Measurements from ENCODE around the gene BHLHE40. TPM values are rescaled to one million over a fixed set of nuclear protein-coding genes. Genes with fewer than 3 reads are reported as not detected.

BHLHE40 gene
- polyA plus RNA-seq, 3 donors = 20.2 to 167 (median 23.4) TPM

DNA sequence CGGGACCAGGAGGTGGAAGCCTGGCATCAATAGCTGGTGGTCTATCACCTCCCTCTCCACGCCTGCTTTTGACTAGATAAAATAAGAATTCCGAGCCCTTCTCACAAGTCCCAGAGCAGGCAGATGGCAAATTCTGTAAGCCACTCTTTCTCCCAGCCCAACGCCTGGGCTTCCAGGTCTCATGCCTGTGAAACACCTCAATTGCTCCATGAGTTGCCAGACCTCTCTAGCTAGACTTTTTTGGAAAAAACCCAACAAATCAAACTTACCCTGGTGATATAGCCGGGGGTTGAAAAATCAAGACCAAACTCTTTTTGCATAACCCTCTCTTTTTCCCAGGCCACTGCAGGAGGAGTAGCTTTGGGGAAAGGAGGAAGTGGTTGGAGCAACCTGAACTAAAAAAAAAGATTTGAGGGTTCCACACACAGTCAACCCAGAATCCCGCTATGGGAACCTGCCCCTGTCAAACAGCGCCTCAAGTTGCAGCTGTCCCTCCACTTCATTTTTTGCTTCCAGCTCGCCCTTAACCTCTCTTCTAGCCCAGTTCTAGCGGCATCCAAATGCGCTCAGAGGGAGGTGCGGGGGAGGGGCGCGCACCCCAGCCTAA is 7.0 kb downstream of the BHLHE40 start:
- H3K4me3 ChIP-seq (replicated peaks in 1 of 3; ENCODE audit: low read depth in 2 of 3, low read length in 3 of 3) = peak overlapping the region; percentile 43 to 71 (median 46)
- peaks cover 89 to 95% of the 10 kb centered on the region in 2 donors for H3K4me1 ChIP-seq (ENCODE audit: control insufficient read depth in 1 of 2, insufficient read depth in 2 of 2, low read length in 2 of 2)
- H2AFZ ChIP-seq (ENCODE audit: insufficient read depth, low read depth, low read length, poor library complexity, severe bottlenecking) = peak overlapping the region; percentile 39
- Mint-ChIP-seq H3K4me1 (peaks cover 86% of the 10 kb centered on the region), H3K9me3 (peaks cover 0 to 4% (median 0%) of the 10 kb centered on the region in 7 donors), H3K27ac (peak overlapping the region; percentile 90 to 96 (median 95)), H3K4me3 (peak overlapping the region; percentile 79 to 90), H3K27me3 (ENCODE audit: low read depth in 3 of 3) (peaks cover 0 to 7% (median 3%) of the 10 kb centered on the region in 3 donors), H3K36me3 (peaks cover 39 to 41% of the 10 kb centered on the region in 2 donors)
- peak overlapping the region; percentile 72 for H3K9ac ChIP-seq (ENCODE audit: insufficient read depth, low read length, poor library complexity, severe bottlenecking)
- TF ChIP-seq, protein P1, sequence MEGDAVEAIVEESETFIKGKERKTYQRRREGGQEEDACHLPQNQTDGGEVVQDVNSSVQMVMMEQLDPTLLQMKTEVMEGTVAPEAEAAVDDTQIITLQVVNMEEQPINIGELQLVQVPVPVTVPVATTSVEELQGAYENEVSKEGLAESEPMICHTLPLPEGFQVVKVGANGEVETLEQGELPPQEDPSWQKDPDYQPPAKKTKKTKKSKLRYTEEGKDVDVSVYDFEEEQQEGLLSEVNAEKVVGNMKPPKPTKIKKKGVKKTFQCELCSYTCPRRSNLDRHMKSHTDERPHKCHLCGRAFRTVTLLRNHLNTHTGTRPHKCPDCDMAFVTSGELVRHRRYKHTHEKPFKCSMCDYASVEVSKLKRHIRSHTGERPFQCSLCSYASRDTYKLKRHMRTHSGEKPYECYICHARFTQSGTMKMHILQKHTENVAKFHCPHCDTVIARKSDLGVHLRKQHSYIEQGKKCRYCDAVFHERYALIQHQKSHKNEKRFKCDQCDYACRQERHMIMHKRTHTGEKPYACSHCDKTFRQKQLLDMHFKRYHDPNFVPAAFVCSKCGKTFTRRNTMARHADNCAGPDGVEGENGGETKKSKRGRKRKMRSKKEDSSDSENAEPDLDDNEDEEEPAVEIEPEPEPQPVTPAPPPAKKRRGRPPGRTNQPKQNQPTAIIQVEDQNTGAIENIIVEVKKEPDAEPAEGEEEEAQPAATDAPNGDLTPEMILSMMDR (IDR thresholded peaks at IDR 0.05) = no peak
- WGBS (ENCODE audit: insufficient coverage) = 29% methylated on average over 9 of the region's 13 CpGs
- peak overlapping the region; percentile 76 for H3K4me2 ChIP-seq (replicated peaks; ENCODE audit: extremely low read depth, low read length, poor library complexity, severe bottlenecking)
- no peaks in the 10 kb centered on the region for H3K27me3 ChIP-seq (ENCODE audit: control insufficient read depth in 2 of 2, insufficient read depth in 2 of 2, low read length in 2 of 2)
- peak overlapping the region; percentile 68 to 91 for H3K27ac ChIP-seq (ENCODE audit: low read depth in 1 of 2, low read length in 2 of 2)
- no peaks in the 10 kb centered on the region for H3K9me3 ChIP-seq (replicated peaks in 1 of 2; ENCODE audit: control insufficient read depth in 1 of 2, insufficient read depth in 1 of 2, low read length in 2 of 2)
- H4K20me1 ChIP-seq (ENCODE audit: insufficient read depth, low read length) = peaks cover 34% of the 10 kb centered on the region
- DNase-seq = peak in 2 of 3 donors; percentile 58 to 64
- peaks cover 9 to 16% of the 10 kb centered on the region in 2 donors for H3K36me3 ChIP-seq (replicated peaks in 1 of 2; ENCODE audit: control insufficient read depth in 1 of 2, insufficient read depth in 2 of 2, low read length in 2 of 2)
- intact Hi-C loops (cut with micrococcal nuclease) = loop anchor here in 1 of 2 donors (1.0 to 10.0 kb wide), 3 partner anchors 9 to 491 kb away; partner anchors contain the start of genes ARL8B and ITPR1
- peaks cover 24% of the 10 kb centered on the region for H3K79me2 ChIP-seq (ENCODE audit: insufficient read depth, low read length)

GRCh38 chr3:4986782-4987537 is 7.7 kb downstream of the BHLHE40 start:
- H3K9me3 ChIP-seq (replicated peaks in 1 of 2; ENCODE audit: control insufficient read depth in 1 of 2, insufficient read depth in 1 of 2, low read length in 2 of 2) = no peaks in the 10 kb centered on the region
- peak overlapping the region; percentile 68 to 91 for H3K27ac ChIP-seq (ENCODE audit: low read depth in 1 of 2, low read length in 2 of 2)
- H3K36me3 Mint-ChIP-seq = peaks cover 33 to 34% of the 10 kb centered on the region in 2 donors
- H3K27me3 Mint-ChIP-seq (ENCODE audit: low read depth in 3 of 3) = peaks cover 0 to 7% (median 1%) of the 10 kb centered on the region in 3 donors
- H3K4me3 Mint-ChIP-seq = peak overlapping the region; percentile 79 to 90
- H2AFZ ChIP-seq (ENCODE audit: insufficient read depth, low read depth, low read length, poor library complexity, severe bottlenecking) = peak overlapping the region; percentile 39
- peaks cover 80% of the 10 kb centered on the region for H3K4me1 Mint-ChIP-seq
- peak; percentile 89 to 94 (median 92) for DNase-seq
- H3K9ac ChIP-seq (ENCODE audit: insufficient read depth, low read length, poor library complexity, severe bottlenecking) = peak overlapping the region; percentile 72
- peak overlapping the region; percentile 43 to 71 (median 46) for H3K4me3 ChIP-seq (replicated peaks in 1 of 3; ENCODE audit: low read depth in 2 of 3, low read length in 3 of 3)
- H4K20me1 ChIP-seq (ENCODE audit: insufficient read depth, low read length) = peaks cover 28% of the 10 kb centered on the region
- peak overlapping the region; percentile 76 for H3K4me2 ChIP-seq (replicated peaks; ENCODE audit: extremely low read depth, low read length, poor library complexity, severe bottlenecking)
- intact Hi-C loops (cut with micrococcal nuclease) = loop anchor here in 1 of 2 donors (1.0 to 10.0 kb wide), 3 partner anchors 10 to 492 kb away; partner anchors contain the start of genes ARL8B and ITPR1
- TF ChIP-seq, protein P1 (IDR thresholded peaks at IDR 0.05) = no peak
- peaks cover 19% of the 10 kb centered on the region for H3K79me2 ChIP-seq (ENCODE audit: insufficient read depth, low read length)
- H3K27ac Mint-ChIP-seq = peak overlapping the region; percentile 90 to 96 (median 95)
- H3K36me3 ChIP-seq (replicated peaks in 1 of 2; ENCODE audit: control insufficient read depth in 1 of 2, insufficient read depth in 2 of 2, low read length in 2 of 2) = peaks cover 9 to 16% of the 10 kb centered on the region in 2 donors
- peaks cover 0 to 4% (median 0%) of the 10 kb centered on the region in 7 donors for H3K9me3 Mint-ChIP-seq
- no peaks in the 10 kb centered on the region for H3K27me3 ChIP-seq (ENCODE audit: control insufficient read depth in 2 of 2, insufficient read depth in 2 of 2, low read length in 2 of 2)
- WGBS (ENCODE audit: insufficient coverage) = 0% methylated on average over 28 of the region's 44 CpGs
- H3K4me1 ChIP-seq (ENCODE audit: control insufficient read depth in 1 of 2, insufficient read depth in 2 of 2, low read length in 2 of 2) = peaks cover 82 to 88% of the 10 kb centered on the region in 2 donors
